ENCODE measurements around the gene MORN4. TPM values are rescaled to one million over a fixed set of nuclear protein-coding genes. Genes with fewer than 3 reads are reported as not detected.
A peak's percentile ranks its signal among the peaks of the same experiment; 100 is the strongest.
"Not testable (repeated sequence)": the region's sequence is repeated elsewhere in the genome, so short reads cannot be mapped to it uniquely, and the experiment has no call there.

Gene MORN4
- total and polyA plus RNA-seq, 4 experiments from 2014 or later = 0.94 to 3.0 (median 1.6) TPM

DNA sequence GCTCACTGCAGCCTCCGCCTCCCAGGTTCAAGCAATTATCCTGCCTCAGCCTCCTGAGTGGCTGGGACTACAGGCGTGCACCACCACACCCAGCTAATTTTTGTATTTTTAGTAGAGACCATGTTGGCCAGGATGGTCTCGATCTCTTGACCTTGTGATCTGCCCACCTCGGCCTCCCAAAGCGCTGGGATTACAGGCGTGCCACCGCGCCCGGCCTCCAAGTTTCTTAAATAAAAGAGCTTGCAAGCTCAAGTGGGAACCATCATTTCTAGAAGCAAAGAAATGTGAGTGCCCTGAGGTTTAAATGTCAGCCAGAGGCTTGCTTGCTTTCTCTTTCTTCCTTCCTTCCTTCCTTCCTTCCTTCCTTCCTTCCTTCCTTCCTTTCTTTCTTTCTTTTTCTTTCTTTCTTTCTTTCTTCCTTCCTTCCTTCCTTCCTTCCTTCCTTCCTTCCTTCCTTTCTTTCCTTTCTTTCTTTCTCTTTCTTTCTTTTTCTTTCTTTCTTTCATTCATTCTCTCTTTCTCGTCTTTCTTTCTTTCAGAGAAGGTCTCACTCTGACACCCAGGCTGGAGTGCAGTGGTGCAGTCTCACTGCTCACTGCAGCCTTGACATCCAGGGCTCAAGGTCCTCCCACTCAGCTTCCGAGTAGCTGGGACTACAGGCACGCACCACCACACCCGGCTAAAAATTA lies 9.3 kb upstream of the MORN4 start:
- H3K27me3 Mint-ChIP-seq; H3K27ac ChIP-seq (ENCODE audit: low read depth, low read length); H3K36me3 ChIP-seq (ENCODE audit: insufficient read depth, low read length); DNase-seq; CTCF ChIA-PET (ENCODE audit: partially characterized antibody); H3K9me3 ChIP-seq (ENCODE audit: control insufficient read depth in 1 of 2, low read length in 2 of 2); H3K9me3 Mint-ChIP-seq; H3K27me3 ChIP-seq (ENCODE audit: insufficient read depth, low read length); H3K4me3 ChIP-seq (ENCODE audit: low read length in 2 of 2): not testable (repeated sequence)
- H3K4me1 ChIP-seq (ENCODE audit: insufficient read depth, low read length) = peaks cover 15% of the 10 kb centered on the region
- Mint-ChIP-seq H3K4me1 (peaks cover 17 to 33% (median 27%) of the 10 kb centered on the region in 4 donors), H3K27ac (peak overlapping the region in 1 of 7 donors; percentile 97), H3K36me3 (peaks cover 8 to 22% of the 10 kb centered on the region in 2 donors), H3K4me3 (peak overlapping the region; percentile 49 to 99 (median 96))
- POLR2A ChIA-PET (ENCODE audit: partially characterized antibody) = interaction anchor here (2.8 kb wide), 1 partner anchor 94 kb away, joined by 9 read pairs; the partner anchor contains the start of gene ZFYVE27
- intact Hi-C loops (cut with micrococcal nuclease) = loop anchor here (10.0 kb wide), 1 partner anchor 1058 kb away; the partner anchor contains the start of gene TM9SF3

DNA sequence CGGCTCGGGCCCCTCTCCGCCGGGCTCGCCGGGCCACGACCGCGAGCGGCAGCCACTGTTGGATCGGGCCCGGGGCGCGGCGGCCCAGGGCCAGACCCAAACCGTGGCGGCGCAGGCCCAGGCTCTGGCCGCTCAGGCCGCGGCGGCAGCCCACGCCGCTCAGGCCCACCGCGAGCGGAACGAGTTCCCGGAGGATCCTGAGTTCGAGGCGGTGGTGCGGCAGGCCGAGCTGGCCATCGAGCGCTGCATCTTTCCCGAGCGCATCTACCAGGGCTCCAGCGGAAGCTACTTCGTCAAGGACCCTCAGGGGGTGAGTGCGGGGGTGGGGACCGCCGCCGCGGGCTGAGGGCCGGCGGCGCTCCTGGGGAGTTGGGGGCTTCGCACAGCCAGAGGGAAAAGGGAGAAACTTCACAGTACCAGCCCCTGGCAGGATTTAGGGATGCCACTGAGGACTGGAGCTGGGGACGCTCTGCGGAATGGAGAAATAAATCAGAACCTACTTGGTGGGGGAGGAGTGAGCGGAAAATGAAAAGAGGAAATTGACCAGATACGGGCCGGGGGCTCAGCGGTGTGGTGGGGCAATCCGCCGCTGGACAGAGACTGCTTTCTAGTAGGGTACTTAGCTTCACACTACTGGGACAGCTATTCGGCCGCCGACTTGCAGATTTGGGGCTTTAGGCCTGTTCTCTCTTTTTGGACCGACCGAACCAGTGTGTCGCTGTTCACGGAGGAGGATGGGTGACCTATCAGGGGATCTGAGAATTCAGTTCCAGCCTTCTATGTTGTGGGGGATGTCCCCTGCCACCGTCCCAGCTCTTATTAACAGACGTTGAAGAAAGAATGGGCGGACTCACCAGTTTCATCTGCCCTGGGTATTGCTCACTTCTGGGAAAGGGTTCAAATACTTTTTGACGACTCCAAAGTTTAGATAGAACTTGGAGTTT lies 7.8 kb upstream of the MORN4 start:
- H3K4me1 Mint-ChIP-seq = peaks cover 17 to 29% (median 24%) of the 10 kb centered on the region in 4 donors
- peak overlapping the region; percentile 94 to 99 (median 97) for H3K4me3 Mint-ChIP-seq
- peak overlapping the region; percentile 77 to 97 (median 91) for H3K27ac Mint-ChIP-seq
- H3K4me3 ChIP-seq (ENCODE audit: low read length in 2 of 2) = peak overlapping the region; percentile 83 to 97
- no peaks in the 10 kb centered on the region for H3K9me3 ChIP-seq (ENCODE audit: control insufficient read depth in 1 of 2, low read length in 2 of 2)
- no peaks in the 10 kb centered on the region for H3K27me3 Mint-ChIP-seq
- H3K27ac ChIP-seq (ENCODE audit: low read depth, low read length) = peak overlapping the region; percentile 68
- peaks cover 8 to 20% of the 10 kb centered on the region in 2 donors for H3K36me3 Mint-ChIP-seq
- intact Hi-C loops (cut with micrococcal nuclease) = loop anchor here (1.0 to 10.0 kb wide), 4 partner anchors 46 to 1056 kb away; partner anchors contain the start of genes AVPI1, MMS19, RRP12 and TM9SF3
- no peaks in the 10 kb centered on the region for H3K9me3 Mint-ChIP-seq
- CTCF ChIA-PET (ENCODE audit: partially characterized antibody) = interaction anchor here (0.5 to 1.0 kb wide), 2 partner anchors 62 to 68 kb away, joined by 3 read pairs; no protein-coding TSS in a partner anchor
- POLR2A ChIA-PET (ENCODE audit: partially characterized antibody) = interaction anchor here (1.0 to 2.8 kb wide), 7 partner anchors 8 to 349 kb away, joined by 4 to 23 read pairs (median 5); partner anchors contain the start of genes ARHGAP19, AVPI1, MORN4 and RRP12
- no peaks in the 10 kb centered on the region for H3K27me3 ChIP-seq (ENCODE audit: insufficient read depth, low read length)
- H3K36me3 ChIP-seq (ENCODE audit: insufficient read depth, low read length) = no peaks in the 10 kb centered on the region
- peak in 4 of 5 donors; percentile 4 to 43 (median 18) for DNase-seq
- peaks cover 15% of the 10 kb centered on the region for H3K4me1 ChIP-seq (ENCODE audit: insufficient read depth, low read length)

DNA sequence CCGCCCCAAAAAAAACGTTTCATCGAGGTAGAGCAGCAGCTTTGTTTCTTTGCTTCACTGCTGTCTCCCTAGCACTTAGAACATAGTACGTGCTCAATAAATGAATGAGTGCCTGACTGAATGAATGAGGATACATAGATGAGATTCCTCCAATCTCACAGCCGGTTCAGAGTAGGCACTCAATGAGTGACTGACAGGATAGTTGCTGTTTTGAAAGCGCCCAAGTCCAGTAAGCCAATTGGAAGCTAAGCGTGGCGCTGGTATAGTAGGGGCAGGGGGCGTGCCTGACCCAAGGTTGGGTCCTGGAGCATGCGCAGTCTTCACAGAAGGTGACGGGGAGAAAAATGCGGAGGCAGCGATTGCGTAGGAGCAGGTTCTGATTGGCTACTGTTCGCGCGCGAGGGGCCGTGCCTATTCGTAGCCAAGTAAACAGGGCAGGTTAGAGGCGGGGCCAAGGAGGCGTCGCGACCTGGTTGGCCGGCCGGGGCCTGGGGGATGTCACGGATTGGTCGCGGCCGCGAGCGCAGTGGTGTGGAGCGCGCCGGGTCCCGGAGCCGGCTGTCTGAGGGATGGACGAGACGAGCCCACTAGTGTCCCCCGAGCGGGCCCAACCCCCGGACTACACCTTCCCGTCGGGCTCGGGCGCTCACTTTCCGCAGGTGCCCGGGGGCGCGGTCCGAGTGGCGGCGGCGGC lies 7.0 kb upstream of the MORN4 start, which contains the start of gene PI4K2A:
Gene PI4K2A (plus strand): TSS at position 498 of the 694 bp plus-strand sequence. CDS start 72 bp downstream, at position 570.
- peaks cover 4 to 17% of the 10 kb centered on the region in 2 donors for H3K36me3 Mint-ChIP-seq
- H3K36me3 ChIP-seq (ENCODE audit: insufficient read depth, low read length) = no peaks in the 10 kb centered on the region
- no peaks in the 10 kb centered on the region for H3K27me3 Mint-ChIP-seq

DNA sequence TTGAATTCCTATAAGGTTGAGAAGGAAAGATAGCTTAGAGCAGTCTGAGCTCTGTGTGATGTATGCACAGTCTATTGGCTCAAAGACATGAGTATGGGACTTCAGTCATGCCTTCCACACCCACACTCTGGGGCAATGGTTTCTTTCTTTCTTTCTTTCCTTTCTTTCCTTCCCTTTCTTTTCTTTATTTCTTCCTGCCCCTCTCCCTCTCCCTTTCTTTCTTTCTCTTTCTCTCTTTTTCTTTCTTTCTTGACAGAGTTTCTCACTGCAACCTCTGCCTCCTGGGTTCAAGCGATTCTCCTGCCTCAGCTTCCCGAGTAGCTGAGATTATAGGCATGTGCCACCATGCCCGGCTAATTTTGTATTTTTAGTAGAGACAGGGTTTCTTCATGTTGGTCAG lies 5.8 kb upstream of the MORN4 start:
- H3K27me3 Mint-ChIP-seq; H3K36me3 ChIP-seq (ENCODE audit: insufficient read depth, low read length); H3K36me3 Mint-ChIP-seq; intact Hi-C loops (cut with micrococcal nuclease); H3K9me3 Mint-ChIP-seq; H3K4me3 ChIP-seq (ENCODE audit: low read length in 2 of 2); H3K27ac ChIP-seq (ENCODE audit: low read depth, low read length); CTCF ChIA-PET (ENCODE audit: partially characterized antibody); H3K9me3 ChIP-seq (ENCODE audit: control insufficient read depth in 1 of 2, low read length in 2 of 2); H3K27me3 ChIP-seq (ENCODE audit: insufficient read depth, low read length); DNase-seq; H3K4me3 Mint-ChIP-seq: not testable (repeated sequence)
- Mint-ChIP-seq H3K4me1 (peaks cover 17 to 31% (median 21%) of the 10 kb centered on the region in 4 donors), H3K27ac (peak overlapping the region in 1 of 7 donors; percentile 3)
- H3K4me1 ChIP-seq (ENCODE audit: insufficient read depth, low read length) = peaks cover 15% of the 10 kb centered on the region
- POLR2A ChIA-PET (ENCODE audit: partially characterized antibody) = interaction anchor here (1.9 kb wide), 1 partner anchor 10 kb away, joined by 11 read pairs; no protein-coding TSS in a partner anchor

More for the DNA sequence above, 7.0 kb upstream of the MORN4 start, which contains the start of gene PI4K2A:
- Mint-ChIP-seq H3K27ac (peak within 1 kb of the TSS; percentile 84 to 97 (median 91)), H3K4me1 (peaks cover 17 to 28% (median 21%) of the 10 kb centered on the region in 4 donors), H3K9me3 (no peaks in the 10 kb centered on the region), H3K4me3 (peak within 1 kb of the TSS; percentile 94 to 99 (median 97))
- no peaks in the 10 kb centered on the region for H3K27me3 ChIP-seq (ENCODE audit: insufficient read depth, low read length)
- CTCF ChIA-PET (ENCODE audit: partially characterized antibody) = interaction anchor here (0.6 to 0.7 kb wide), 3 partner anchors 9 to 210 kb away, joined by 3 read pairs; partner anchors contain the start of gene GOLGA7B
- H3K4me3 ChIP-seq (ENCODE audit: low read length in 2 of 2) = peak within 1 kb of the TSS; percentile 83 to 97
- intact Hi-C loops (cut with micrococcal nuclease) = loop anchor here (1.0 to 10.0 kb wide), 4 partner anchors 47 to 1056 kb away; partner anchors contain the start of genes AVPI1, MMS19, RRP12 and TM9SF3
- no peaks in the 10 kb centered on the region for H3K9me3 ChIP-seq (ENCODE audit: control insufficient read depth in 1 of 2, low read length in 2 of 2)
- H3K4me1 ChIP-seq (ENCODE audit: insufficient read depth, low read length) = peaks cover 15% of the 10 kb centered on the region
- POLR2A ChIA-PET (ENCODE audit: partially characterized antibody) = interaction anchor here (0.8 to 2.8 kb wide), 6 partner anchors 9 to 321 kb away, joined by 3 to 23 read pairs (median 6); partner anchors contain the start of genes AVPI1, FRAT1, RRP12 and ZFYVE27
- H3K27ac ChIP-seq (ENCODE audit: low read depth, low read length) = peak within 1 kb of the TSS; percentile 68
- peak; percentile 98 to 99 (median 98) for DNase-seq

DNA sequence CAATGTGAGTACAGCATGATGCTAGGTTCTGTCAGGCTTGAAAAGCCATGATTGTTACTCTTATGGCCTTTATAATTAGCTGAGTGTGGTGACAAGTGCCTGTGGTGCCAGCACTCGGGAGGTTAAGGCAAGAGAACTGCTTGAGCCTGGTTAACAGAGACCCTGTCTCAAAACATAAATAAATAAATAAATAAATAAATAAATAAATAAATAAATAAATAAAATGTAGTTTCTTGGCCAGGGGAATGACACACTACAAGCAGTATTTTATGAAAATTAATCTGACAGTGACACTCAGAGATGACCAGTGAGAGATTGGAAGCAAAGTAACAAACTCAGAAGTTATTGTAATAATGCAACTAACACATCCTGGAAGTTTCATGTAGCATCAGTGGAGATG lies 2.3 kb upstream of the MORN4 start:
- Histone ChIP-seq H3K27ac (ENCODE audit: low read depth, low read length) (no peak overlapping the region), H3K4me1 (ENCODE audit: insufficient read depth, low read length) (peaks cover 10% of the 10 kb centered on the region), H3K4me3 (ENCODE audit: low read length in 2 of 2) (no peak overlapping the region), H3K9me3 (ENCODE audit: control insufficient read depth in 1 of 2, low read length in 2 of 2) (no peaks in the 10 kb centered on the region), H3K27me3 (ENCODE audit: insufficient read depth, low read length) (no peaks in the 10 kb centered on the region), H3K36me3 (ENCODE audit: insufficient read depth, low read length) (no peaks in the 10 kb centered on the region)
- H3K4me1 Mint-ChIP-seq = peaks cover 11 to 25% (median 18%) of the 10 kb centered on the region in 4 donors
- peaks cover 0 to 4% (median 0%) of the 10 kb centered on the region in 8 donors for H3K9me3 Mint-ChIP-seq
- CTCF ChIA-PET (ENCODE audit: partially characterized antibody) = interaction anchor here (1.6 kb wide), 1 partner anchor 66 kb away, joined by 4 read pairs; no protein-coding TSS in a partner anchor
- no peak overlapping the region for H3K4me3 Mint-ChIP-seq
- no peak overlapping the region for H3K27ac Mint-ChIP-seq
- POLR2A ChIA-PET (ENCODE audit: partially characterized antibody) = no interaction called here
- intact Hi-C loops (cut with micrococcal nuclease) = no loop called here
- DNase-seq = no peak
- H3K36me3 Mint-ChIP-seq = peaks cover 0 to 7% of the 10 kb centered on the region in 2 donors
- H3K27me3 Mint-ChIP-seq = no peaks in the 10 kb centered on the region

DNA sequence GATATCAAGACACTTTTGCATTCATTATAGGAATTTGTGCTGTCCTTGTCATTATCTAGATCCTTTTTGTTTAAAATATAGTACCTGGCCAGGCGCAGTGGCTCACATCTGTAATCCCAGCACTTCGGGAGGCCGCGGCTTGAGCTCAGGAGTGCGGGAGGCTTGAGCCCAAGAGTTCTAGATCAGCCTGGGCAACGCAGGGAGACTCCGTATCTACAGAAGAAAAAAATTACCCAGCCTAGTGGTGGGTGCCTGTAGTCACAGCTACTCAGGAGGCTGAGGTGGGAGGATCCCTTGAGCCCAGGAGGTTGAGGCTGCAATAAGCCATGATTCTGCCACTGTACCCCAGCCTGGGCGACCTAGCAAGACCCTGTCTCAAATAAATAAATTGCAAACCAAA lies 621 bp upstream of the MORN4 start:
- H3K27ac ChIP-seq (ENCODE audit: low read depth, low read length) = peak overlapping the region; percentile 36
- peak in 4 of 5 donors; percentile 12 to 14 (median 14) for DNase-seq
- ChIA-PET POLR2A (ENCODE audit: partially characterized antibody) (interaction anchor here (0.6 to 1.0 kb wide), 2 partner anchors 15 to 24 kb away, joined by 3 read pairs; no protein-coding TSS in a partner anchor), CTCF (ENCODE audit: partially characterized antibody) (interaction anchor here (0.8 kb wide), 1 partner anchor 16 kb away, joined by 3 read pairs; no protein-coding TSS in a partner anchor)
- H3K4me3 ChIP-seq (ENCODE audit: low read length in 2 of 2) = peak overlapping the region; percentile 53 to 55
- Mint-ChIP-seq H3K4me1 (peaks cover 7 to 19% (median 14%) of the 10 kb centered on the region in 4 donors), H3K27me3 (no peaks in the 10 kb centered on the region), H3K4me3 (peak overlapping the region; percentile 92 to 99 (median 97)), H3K9me3 (peaks cover 0 to 4% (median 0%) of the 10 kb centered on the region in 8 donors), H3K36me3 (peaks cover 0 to 5% of the 10 kb centered on the region in 2 donors), H3K27ac (peak overlapping the region; percentile 61 to 97 (median 91))
- no peaks in the 10 kb centered on the region for H3K9me3 ChIP-seq (ENCODE audit: control insufficient read depth in 1 of 2, low read length in 2 of 2)
- no peaks in the 10 kb centered on the region for H3K27me3 ChIP-seq (ENCODE audit: insufficient read depth, low read length)
- no peaks in the 10 kb centered on the region for H3K36me3 ChIP-seq (ENCODE audit: insufficient read depth, low read length)
- H3K4me1 ChIP-seq (ENCODE audit: insufficient read depth, low read length) = peaks cover 10% of the 10 kb centered on the region
- intact Hi-C loops (cut with micrococcal nuclease) = loop anchor here (1.0 to 5.0 kb wide), 4 partner anchors 53 to 207 kb away; partner anchors contain the start of genes AVPI1, EXOSC1, MMS19 and PGAM1
